Stimulated activated CD4-positive, alpha-beta T cell treated with anti-CD3 and anti-CD28 coated beads, Interleukin-2, amount 100 ng/mL, for 24 hours (primary cell): ENCODE results near the gene BEND3.
"Not testable (repeated sequence)": the region's sequence is repeated elsewhere in the genome, so short reads cannot be mapped to it uniquely, and the experiment has no call there.

Experiments
- DNase-seq, 2 donors: peaks; one replicate each; pipeline ENCODE4 v3.0.0-alpha.2; 2020

BEND3 gene

DNA sequence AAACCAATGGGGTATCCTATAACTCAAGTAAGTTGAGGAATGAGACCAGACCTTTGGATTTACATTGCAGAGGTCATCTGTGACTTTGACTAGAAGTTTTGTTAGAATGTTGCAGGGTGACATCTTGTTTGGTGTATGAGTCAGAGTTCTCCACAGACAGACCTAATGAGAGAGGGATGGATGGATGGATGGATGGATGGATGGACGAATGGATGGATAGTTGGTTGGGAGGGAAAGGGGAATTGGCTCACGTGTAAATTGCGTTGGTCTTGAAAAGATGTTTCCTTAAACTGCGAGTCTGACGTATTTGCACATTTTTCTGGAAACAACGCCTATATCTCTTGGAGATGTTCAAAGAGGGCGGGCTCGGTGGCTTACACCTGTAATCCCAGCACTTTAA, 88.3 kb downstream of the BEND3 start:
- DNase-seq, result no peak

DNA sequence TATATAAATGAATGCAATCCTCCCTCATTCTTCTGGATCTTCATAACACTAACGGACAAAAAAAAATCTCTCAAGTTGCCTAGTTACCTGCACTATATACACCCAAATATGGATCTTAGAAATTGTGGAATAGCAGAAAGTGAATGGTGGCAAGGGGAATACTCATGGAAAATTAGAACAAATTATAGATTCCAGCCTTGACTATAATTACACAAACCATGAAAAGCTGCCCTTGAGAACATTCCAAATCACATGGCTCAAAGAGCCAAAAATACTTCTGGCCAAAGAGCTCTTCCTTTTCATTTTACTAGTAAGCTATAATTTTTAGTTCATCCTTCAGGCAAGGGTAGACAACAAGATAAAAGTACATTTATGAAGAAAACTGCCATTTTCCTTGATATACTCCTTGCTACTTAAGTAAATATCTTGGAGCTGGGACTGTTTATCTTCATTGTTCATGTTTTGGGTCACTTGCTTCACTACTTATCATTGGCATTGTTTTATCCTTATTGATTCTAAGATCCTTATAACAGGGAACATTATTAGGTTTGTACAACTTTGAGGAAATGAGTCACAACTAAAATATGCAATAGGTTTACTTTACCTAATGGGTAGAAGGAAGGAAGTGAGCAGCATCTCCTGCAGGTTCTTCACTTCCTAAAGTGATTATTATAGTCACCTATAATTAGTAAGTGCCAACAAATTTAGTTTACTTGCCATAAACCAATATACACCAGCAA, 93.7 kb downstream of the BEND3 start:
- DNase-seq, result no peak

DNA sequence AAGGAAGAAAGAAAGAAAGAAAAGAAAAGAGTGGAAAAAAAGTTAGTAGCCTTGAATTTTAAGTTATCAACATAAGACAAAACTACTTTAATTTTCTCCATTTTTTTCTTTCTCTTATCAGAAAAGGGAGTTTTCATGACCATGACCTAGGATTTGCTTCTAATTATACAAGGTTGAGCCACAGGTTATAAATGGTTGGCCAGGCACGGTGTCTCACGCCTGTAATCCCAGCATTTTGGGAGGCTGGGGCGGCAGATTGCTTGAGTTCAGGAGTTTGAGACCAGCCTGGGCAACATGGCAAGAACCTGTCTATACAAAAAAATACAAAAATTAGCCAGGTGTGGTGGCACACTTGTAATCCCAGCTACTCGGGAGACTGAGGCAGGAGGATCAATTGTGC, 95.1 kb downstream of the BEND3 start:
- no peak for DNase-seq

DNA sequence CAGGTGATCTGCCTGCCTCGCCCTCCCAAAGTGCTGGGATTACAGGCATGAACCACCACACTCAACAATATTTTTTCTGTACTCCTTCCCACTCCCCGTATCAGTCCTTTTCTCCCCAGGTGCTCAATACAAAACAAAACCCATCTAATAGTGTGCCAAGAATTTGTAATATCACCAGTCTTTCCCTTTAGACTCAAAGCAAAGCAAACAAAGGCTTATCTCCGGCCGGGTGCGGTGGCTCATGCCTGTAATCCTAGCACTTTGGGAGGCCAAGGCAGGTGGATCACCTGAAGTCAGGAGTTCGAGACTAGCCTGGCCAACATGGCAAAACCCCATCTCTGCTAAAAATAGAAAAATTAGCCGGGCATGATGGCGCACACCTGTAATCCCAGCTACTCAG, 95.7 kb downstream of the BEND3 start:
- not testable (repeated sequence) for DNase-seq

DNA sequence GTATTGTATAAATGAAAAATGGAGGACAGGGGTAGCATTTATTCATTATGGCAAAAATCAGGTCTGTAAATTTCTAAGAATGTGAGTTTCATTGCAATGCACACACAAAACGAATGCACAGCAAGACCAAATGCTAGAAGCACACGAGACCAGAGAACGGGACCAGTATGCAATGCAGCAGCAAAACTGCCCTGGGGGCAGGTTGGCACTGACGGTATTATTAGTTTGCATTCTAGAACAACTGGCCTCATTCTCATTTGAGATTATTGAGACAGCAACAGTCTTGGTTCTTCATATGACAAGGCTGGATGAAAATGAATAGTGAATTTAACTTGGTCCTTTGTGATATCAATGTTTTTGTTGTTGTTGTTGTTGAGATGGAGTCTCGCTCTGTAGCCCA, 96.3 kb downstream of the BEND3 start:
- DNase-seq, result no peak
